Measurements from ENCODE around the gene NID2.

GRCh38 chr14:52082903-52083302 is 14.0 kb upstream of the NID2 start:
- no peak for TF ChIP-seq CTCF (IDR thresholded peaks at IDR 0.05)
- TF ChIP-seq EZH2 (IDR thresholded peaks at IDR 0.05; ENCODE audit: borderline replicate concordance, insufficient read depth, low read depth, low read length, poor library complexity, severe bottlenecking) = no peak

Data from B cell (primary cell).